ENCODE measurements around the gene TLK2.
"Not testable (repeated sequence)": the region's sequence is repeated elsewhere in the genome, so short reads cannot be mapped to it uniquely, and the experiment has no call there.

The TLK2 gene

DNA sequence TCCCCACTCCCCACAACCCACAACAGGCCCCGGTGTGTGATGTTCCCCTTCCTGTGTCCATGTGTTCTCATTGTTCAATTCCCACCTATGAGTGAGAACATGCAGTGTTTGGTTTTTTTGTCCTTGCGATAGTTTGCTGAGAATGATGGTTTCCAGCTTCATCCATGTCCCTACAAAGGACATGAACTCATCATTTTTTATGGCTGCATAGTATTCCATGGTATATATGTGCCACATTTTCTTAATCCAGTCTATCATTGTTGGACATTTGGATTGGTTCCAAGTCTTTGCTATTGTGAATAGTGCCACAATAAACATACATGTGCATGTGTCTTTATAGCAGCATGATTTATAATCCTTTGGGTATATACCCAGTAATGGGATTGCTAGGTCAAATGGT lies 82.3 kb downstream of the TLK2 start:
- not testable (repeated sequence) for DNase-seq (ENCODE audit: low spot score)

DNA sequence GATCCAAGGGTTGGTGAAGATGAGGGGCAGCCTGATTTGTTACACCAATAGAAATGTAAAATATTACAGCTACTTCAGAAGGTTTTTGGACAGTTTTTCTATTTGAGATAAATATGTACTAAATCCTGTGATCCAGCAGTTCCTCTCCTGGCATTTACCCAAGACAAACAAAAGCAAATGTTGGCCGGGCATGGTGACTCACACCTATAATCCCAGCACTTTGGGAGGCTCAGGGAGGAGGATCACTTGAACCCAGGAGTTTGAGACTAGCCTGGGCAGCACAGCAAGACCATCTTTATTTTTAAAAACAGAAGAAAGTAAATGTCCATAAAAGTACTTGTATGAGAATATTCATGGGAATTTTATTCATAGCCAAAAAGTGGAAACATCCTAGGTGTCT lies 84.0 kb downstream of the TLK2 start:
- no peak for DNase-seq (ENCODE audit: low spot score)

DNA sequence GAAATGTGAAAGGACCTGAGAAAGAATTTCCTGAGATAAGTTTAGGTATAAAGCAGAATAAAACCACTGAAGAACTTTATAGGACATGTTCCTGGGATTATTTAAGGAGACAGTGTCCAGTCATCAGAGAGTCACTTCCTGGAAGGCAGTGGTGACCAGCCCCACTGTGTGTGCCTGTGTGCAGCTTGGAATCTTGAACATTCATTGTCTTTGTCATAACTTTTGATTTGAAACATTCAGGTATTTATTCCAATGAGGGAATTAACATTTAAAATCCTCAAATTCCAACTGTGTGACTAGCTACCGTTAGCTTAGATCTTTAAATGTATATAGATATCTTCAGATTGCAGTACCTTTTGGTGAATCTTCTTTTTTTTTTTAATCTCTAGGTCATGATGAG lies 87.2 kb downstream of the TLK2 start:
- DNase-seq (ENCODE audit: low spot score), result no peak

DNA sequence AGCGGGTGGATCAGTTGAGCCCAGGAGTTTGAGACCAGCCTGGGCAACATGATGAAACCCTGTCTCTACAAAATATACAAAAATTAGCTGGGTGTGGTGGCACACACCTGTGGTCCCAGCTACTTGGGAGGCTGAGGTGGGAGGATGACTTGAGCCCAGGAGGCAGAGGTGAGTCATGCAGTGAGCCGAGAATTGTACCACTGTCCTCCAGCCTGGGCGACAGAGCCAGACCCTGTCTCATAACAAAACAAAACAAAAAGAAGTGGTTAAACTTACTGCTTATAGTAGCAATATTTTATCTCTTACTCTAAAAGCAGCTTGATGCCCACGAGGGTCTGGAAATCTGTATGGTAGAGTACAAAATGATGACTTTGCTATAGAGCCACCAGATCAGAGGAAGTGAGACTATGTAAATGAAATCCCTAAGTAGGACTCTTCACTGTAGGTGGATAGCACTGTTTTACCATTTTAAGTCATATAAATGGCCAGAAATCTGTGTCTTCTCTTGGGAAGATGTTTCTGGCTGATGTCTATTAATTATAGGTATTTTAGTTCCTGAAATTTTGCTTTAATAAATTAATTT lies 88.5 kb downstream of the TLK2 start:
- no peak for DNase-seq (ENCODE audit: low spot score)

DNA sequence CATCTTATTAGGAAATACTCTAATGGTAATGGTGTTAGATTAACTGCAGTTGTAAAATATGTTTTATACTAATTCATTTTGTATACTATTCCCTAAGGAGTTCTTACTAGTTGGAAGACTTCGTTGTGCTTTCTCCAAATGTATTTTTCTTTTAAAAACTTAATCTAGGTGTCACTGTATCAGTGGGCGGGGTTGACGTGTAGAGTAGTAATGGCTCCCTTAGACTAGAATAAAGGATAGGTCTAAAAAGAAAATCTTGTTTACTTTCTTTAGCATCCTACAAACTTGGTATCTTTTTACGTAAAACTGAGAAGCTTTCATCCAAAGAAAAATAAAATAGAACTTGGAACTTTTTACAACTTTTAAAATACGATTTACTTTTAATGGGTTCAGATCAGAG lies 93.9 kb downstream of the TLK2 start:
- no peak for DNase-seq (ENCODE audit: low spot score)

DNA sequence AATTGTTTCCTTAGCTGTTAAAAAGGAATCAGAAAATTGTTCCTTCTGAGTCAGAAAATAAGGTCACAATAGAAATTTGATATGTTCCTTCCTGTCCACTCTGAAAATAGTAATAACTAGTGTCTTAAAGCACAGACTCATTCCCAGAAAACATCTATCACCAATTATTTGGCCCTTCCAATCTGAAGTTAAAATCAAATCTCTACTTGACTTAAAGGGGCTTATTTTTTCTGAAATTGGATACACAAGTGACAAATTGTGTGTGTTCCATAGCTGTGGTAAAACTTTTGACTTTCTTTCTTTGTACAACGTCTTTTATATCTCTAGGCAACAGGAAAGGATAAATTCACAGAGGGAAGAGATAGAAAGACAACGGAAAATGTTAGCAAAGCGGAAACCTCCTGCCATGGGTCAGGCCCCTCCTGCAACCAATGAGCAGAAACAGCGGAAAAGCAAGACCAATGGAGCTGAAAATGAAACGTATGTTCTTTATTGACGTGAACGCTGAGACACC lies 94.3 kb downstream of the TLK2 start:
- DNase-seq (ENCODE audit: low spot score), result no peak

DNA sequence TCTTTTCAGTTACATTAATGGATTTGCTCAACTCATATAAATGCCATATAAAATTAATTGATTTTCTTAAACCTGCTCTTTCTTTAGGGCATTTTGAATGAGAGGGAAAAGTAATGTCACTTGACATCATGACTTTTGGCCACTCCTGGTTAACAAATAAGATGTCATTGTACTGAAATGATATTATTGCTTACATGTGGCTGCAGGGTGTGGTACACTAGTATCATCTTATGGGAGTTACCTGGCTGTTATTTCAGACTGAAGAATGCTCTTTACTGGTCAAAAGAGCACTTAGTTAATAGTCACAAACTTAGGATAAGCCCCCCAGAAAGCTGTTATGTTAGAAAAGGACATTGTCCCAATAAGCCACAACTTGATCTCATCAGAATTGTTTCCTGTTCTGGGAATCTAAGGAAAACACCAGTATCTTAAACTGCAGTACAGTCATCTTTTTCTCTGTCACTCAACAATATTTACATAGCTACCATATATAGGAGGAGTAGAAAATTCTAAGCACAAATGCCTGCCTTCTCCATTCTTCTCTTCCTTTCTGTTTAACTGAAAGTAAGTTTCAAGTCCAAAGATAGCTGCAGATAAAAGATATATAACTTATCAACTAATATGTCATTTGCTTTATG lies 95.0 kb downstream of the TLK2 start:
- no peak for DNase-seq (ENCODE audit: low spot score)

DNA sequence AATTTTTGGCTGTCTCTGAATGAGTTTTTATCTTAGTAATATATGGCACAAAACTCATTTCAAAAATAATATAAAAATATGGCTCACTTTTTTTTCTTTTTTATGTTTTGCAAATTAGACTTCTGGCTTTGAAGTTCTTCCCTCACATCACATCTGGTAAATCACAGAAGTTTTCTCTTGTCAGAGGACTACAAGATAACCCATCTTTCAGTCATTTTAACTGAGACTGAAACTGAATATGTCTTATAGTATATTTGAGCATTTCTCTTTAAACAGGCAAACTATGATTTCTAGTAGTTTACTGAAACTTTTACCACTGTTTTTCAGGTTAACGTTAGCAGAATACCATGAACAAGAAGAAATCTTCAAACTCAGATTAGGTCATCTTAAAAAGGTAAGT lies 97.8 kb downstream of the TLK2 start:
- DNase-seq (ENCODE audit: low spot score), result no peak

DNA sequence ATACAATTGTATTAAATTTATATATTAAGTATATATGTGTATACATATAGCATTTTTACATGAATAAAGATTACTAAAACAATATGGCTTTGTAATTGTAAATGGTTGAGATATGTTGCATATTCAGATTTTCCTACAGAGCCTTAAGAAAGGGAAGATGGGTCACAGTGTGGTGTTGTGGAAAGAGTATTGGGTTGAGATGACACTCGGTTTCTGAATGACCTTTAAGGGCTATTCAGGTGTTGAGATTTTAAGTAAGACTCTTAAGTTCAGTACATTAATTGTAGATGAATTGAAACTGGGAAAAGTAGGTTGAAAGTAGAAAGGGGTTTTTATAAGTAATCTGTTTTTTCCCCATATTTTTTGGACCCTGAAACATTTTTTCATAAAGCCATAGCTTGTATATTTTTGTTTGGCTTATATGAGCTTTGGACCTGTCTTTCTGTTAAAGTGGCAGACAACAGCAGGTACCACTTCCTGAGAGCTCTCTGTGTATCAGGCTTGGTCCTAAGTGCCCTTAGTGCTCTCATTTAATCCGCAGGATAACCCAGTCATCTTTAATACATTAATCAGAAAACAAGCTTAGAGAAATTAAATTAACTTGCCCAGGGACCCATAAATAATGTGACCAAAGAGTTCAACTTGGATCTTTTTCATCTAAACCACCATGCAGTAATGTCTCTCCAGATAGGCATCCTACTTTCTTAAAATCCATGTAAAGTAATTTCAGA lies 100.3 kb downstream of the TLK2 start:
- no peak for DNase-seq (ENCODE audit: low spot score)

DNA sequence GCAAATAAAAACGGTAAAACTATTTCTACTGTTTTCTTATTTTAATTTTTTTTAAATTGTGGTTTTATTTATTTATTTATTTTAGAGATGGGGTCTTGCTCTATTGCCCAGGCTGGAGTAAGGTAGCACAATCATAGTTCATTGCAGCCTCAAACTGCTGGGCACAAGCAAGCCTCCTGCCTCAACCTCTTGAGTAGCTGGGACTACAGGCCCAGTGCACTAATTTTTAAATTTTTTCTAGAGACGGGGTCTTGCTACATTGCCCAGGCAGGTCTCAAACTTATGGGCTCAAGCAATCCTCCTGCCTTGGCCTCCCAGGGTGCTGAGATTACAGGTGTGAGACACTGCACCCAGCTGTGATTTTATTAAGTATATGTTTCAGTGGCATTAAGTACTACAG lies 102.3 kb downstream of the TLK2 start:
- no peak for DNase-seq (ENCODE audit: low spot score)

DNA sequence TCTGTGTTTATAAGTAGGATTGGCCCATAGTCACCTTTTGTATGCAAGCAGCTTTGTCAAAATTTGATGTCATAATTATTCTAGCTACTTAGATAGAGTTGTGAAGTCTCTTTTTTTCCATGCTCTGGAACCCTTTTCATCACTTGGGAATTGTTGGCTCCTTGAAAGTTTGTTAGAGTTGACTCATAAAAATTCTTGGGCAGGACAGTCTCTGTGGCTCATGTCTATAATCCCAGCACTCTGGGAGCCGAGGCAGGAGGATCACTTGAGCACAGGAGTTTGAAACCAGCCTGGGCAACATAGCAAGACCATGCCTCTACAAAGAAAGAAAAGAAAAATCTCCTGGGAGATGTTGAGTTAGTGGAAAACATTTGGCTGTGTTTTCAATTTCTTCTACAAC lies 103.1 kb downstream of the TLK2 start:
- DNase-seq (ENCODE audit: low spot score), result no peak

DNA sequence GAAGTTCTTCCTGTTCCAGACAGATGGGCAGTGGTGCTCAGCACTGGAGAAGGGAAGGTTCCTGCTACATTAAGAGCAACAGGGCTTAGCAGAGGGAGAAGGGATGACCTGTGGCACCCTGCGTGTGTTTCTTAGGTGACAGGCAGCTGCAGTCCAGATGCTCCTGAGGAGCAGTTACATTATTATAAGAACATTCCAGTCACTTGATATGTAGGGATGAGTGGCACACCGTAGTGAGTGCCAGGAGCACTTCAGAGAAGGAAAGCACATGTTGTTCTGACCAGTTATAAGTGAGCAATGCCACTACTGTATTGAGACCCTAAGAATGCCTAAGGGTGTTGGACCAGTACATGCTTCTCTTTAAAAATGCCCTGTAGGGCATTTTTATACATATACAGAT lies 108.9 kb downstream of the TLK2 start:
- no peak for DNase-seq (ENCODE audit: low spot score)

DNA sequence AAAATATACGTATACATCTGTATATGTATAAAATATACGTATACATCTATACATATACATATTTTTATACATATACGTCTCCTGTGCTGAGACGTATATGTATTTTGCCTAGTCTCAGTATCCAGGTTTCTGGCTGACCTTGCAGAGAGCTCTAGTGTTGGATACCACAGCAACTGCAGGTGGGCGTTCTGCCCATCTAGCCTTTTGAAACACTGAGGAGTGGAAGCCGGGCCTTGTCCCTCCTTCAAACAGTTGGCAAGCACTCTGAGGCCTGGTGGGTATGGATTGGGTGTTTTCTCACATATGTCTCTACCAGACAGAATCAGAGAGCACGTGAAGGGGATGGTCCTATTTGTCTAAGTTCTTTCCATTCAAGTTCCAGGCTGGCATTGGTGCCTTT lies 109.5 kb downstream of the TLK2 start:
- DNase-seq (ENCODE audit: low spot score), result no peak

DNA sequence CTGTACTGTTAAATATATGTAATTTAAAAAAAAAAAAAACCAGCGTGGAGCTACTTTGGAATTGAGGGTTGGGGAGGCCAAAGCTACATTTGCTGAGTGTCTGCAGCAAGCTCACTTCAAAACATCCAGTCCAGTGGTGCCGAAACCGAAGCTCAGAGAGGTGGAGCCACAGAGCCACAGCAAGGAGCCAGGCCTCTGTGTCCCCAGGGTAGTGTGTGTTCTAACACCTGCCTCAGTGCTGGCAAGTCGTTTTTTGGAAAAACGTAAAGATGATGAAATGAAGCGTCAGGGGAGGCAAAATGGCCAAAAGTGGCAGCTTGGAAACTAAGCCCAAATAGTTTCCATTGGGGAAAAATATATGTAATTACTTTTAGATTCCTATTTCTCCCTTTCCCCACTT lies 112.7 kb downstream of the TLK2 start:
- DNase-seq (ENCODE audit: low spot score), result no peak

DNA sequence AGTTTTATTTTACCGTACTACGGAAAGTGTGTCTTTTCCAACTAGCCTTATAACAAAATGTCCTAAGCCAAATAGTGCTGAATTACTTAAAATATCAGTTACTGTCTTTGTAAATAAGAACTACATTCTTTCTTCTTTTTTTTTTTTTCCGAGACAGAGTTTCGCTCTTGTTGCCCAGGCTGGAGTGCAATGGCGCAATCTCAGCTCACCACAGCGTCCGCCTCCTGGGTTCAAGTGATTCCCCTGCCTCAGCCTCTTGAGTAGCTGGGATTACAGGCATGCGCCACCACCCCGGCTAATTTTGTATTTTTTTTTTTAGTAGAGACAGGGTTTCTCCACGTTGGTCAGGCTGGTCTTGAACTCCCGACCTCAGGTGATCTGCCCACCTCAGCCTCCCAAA lies 113.2 kb downstream of the TLK2 start:
- DNase-seq (ENCODE audit: low spot score), result not testable (repeated sequence)

DNA sequence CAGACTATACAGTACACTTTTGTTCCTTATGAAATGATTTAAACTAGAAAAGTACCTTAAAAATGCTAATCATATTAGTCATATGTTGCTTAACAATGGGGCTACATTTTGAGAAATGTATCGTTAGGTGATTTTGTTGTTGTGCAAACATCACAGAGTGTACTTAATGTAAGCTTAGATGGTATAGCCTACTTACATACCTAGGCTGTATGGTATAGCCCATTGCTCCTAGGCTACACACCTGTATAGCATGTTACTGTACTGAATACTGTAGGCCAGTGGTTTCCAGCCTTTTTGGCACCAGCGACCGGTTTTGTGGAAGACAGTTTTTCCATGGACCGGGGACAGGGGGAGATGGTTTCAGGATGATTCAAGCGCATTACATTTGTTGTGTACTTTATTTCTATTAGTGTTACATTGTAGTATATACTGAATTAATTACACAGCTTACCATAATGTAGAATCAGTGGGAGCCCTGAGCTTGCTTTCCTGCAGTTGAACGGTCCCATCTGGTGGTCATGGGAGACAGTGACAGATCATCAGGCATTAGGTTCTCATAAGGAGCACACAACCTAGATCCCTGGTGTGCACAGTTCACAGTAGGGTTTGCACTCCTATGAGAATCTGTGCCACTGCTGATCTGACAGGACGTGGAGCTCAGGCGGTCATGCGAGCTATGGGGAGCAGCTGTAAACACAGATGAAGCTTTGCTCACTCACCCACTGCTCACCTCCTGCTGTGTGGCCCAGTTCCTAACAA lies 113.9 kb downstream of the TLK2 start:
- DNase-seq (ENCODE audit: low spot score), result no peak

DNA sequence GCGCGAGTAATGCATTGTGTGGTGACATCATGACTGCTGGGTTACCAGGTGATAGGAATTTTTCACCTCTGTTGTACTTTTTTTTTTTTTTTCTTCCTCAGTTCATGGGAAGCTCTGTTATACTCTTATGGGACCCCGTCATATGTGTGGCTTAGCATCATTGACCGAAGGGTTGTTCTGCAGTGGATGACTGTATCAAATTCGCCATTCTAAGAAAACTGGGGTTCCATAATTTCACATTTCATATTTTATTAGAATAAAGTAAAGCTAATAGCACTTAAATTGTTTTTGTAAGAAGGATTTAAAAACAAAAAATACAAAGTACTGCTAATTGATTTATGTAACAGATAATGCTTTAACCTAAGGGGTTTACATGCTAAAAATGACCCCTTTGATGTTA lies 116.9 kb downstream of the TLK2 start:
- no peak for DNase-seq (ENCODE audit: low spot score)

DNA sequence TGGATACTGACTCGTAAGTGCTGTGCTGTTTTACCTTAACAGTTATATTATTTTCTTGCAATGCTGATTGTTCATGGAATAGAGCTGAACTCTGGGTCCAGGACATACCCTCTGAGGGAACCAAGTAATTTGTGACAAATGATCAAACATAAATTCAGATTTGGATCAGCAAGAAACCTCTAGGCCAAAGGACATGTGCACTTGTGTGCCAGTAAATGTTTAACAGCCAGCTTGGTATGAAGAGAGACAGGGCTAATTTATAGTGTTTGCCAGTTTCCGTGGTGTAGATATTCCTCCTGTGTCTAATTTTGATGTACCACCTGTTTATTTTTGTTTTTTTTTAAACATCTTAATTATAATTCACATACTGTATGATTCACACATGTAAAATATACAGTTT lies 118.0 kb downstream of the TLK2 start:
- DNase-seq (ENCODE audit: low spot score), result no peak

DNA sequence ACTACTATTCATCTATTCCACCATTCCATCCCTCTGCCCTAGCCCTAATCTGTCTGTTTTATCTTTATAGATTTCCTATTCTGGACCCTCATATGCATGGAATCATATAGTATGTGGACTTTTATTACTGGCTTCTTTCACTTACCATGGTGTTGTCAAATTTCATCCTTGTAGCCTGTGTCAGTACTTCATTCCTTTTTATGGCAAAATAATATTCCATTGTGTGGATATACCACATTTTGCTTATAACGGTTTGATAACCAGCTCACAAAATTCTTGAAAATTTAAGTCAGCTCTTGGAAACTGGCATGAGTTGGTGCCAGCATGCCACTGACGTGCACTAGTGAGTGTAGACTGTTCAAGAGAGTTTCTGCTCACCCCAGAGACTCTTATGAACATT lies 118.5 kb downstream of the TLK2 start:
- no peak for DNase-seq (ENCODE audit: low spot score)

DNA sequence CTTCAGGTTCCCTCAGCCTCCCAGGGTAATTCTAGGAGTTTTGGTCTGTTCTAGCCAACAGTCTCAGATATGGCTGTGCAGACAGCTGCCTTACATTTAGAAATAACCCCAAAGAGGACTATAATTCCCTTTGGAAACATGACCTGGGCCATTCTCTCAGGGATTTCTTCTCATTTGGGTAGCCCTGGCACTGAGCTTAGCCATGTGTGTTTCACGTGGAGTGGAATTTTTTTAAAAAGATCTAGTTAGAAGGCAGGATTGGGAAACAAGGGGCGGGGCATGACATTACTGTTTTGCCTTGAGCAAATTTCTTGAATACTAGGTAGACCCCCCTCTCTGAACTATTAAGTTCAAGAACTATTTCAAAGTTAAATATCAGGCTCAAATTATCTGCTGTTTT lies 119.3 kb downstream of the TLK2 start:
- DNase-seq (ENCODE audit: low spot score), result no peak

DNA sequence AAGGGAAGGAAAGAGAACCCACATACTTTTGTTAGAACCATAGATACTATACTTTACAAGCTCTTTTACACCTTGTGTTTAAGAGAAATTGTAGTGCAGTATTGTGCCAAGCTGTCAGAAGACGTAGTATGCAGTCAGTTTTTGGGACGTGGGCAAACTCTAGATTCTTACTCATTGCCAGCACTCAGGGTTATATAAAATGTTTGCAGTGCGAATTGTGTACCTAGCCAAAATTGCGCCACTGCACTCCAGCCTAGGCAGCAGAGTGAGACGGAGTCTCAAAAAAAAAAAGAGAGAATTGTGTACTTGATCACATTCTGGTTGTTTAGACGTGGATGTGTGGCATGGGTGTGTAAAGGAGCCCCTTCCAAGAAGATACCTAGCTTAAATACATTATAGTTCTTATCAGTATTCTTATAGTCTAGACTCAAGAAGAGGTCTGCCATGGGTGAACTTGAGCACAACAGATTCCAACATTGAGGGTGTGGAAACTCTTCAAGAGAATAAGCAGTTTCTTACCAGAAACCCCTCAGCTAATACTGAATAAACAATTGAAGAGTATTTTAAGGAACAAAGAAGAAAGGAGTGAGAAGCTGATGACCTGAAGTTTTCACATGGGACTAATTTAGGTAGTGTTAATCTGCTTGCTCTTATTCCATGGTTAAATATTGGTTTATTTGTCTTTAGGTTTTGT lies 121.5 kb downstream of the TLK2 start:
- no peak for DNase-seq (ENCODE audit: low spot score)

DNA sequence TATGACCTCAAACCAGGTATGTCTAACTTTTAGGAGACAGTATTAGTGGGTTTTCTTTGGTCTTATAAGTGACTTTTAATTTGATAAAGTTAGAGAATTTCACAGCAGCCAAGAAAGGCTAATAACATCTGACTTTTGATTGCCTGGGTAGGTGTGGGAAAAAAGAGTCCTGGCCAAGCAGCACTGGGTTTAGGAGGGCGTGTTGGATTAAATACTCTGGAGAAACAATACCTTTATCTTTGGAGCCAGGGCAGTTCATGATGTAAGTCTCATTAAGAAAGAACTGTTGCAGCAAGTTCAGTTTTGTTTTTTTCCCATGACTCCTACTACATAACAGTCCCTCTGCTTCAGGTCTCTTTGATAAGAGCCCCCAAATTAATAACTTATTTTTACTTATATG lies 122.2 kb downstream of the TLK2 start:
- DNase-seq (ENCODE audit: low spot score), result no peak
